Measurements from ENCODE around the gene KBTBD7. TPM values are rescaled to one million over a fixed set of nuclear protein-coding genes. Genes with fewer than 3 reads are reported as not detected.
"Not testable (repeated sequence)": the region's sequence is repeated elsewhere in the genome, so short reads cannot be mapped to it uniquely, and the experiment has no call there.

KBTBD7 gene
- total RNA-seq, 1 donor from 2014 or later: 2.1 TPM

DNA sequence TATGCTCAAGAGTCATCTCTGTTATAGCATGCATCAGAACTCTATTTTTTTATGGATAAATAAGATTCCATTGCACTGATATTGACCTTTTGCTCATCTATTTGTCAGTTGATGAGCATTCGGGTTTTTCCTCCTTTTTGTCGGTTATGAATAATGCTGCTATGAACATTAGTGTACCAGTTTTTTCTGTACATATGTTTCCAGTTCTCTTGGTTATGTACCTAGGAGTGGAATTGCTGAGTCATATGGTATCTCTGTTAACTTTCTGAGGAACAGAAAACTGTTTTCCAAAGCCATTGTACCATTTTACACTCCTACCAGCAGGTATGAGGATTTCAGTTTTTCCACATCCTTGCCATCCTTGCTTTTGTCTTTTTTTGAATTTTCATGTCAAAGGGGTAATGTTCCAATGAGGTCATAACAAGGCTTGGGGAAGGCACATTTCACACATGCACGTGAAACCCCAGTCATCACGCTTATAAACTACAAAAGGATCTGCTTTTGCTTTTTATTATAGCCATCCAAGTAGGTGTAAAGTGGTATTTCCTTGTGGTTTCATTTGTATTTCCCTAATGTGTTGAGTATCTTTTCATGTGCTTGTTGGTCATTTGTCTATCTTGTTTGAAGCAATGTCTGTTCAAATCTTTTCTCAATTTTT, 14.6 kb downstream of the KBTBD7 start:
- Histone ChIP-seq H3K27ac (no peak overlapping the region), H3K4me3 (no peak overlapping the region), H3K27me3 (no peaks in the 10 kb centered on the region), H3K9me3 (peaks cover 0 to 10% of the 10 kb centered on the region in 2 donors), H3K4me1 (no peaks in the 10 kb centered on the region), H3K36me3 (no peaks in the 10 kb centered on the region)
- DNase-seq (ENCODE audit: low spot score in 2 of 2): no peak
- TF ChIP-seq, protein P1, sequence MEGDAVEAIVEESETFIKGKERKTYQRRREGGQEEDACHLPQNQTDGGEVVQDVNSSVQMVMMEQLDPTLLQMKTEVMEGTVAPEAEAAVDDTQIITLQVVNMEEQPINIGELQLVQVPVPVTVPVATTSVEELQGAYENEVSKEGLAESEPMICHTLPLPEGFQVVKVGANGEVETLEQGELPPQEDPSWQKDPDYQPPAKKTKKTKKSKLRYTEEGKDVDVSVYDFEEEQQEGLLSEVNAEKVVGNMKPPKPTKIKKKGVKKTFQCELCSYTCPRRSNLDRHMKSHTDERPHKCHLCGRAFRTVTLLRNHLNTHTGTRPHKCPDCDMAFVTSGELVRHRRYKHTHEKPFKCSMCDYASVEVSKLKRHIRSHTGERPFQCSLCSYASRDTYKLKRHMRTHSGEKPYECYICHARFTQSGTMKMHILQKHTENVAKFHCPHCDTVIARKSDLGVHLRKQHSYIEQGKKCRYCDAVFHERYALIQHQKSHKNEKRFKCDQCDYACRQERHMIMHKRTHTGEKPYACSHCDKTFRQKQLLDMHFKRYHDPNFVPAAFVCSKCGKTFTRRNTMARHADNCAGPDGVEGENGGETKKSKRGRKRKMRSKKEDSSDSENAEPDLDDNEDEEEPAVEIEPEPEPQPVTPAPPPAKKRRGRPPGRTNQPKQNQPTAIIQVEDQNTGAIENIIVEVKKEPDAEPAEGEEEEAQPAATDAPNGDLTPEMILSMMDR (IDR thresholded peaks at IDR 0.05): no peak
- intact Hi-C loops (cut with DNase I): no loop called here

DNA sequence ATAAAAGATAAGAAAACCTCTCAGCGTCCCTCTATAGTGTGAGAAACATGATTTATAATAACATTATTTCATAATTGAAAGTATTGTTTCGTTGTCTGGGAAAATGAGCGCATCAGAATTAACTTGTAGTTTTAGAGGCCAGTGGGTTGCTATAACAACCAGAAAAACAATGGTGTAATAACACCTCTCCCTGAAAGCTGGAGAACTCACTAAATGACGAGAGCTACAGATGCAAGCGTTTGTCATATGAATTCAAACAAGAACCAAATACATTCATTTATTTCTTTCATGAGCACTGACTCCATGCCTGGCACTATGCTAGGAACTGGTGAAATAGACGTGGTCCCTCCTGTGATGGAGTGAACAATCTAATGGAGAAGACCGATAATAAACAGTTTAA, 16.3 kb downstream of the KBTBD7 start:
- Histone ChIP-seq H3K27ac (no peak overlapping the region), H3K36me3 (no peaks in the 10 kb centered on the region), H3K27me3 (no peaks in the 10 kb centered on the region), H3K4me1 (no peaks in the 10 kb centered on the region), H3K4me3 (no peak overlapping the region), H3K9me3 (peaks cover 0 to 10% of the 10 kb centered on the region in 2 donors)
- TF ChIP-seq, protein P1 (IDR thresholded peaks at IDR 0.05): no peak
- intact Hi-C loops (cut with DNase I): no loop called here
- no peak for DNase-seq (ENCODE audit: low spot score in 2 of 2)

DNA sequence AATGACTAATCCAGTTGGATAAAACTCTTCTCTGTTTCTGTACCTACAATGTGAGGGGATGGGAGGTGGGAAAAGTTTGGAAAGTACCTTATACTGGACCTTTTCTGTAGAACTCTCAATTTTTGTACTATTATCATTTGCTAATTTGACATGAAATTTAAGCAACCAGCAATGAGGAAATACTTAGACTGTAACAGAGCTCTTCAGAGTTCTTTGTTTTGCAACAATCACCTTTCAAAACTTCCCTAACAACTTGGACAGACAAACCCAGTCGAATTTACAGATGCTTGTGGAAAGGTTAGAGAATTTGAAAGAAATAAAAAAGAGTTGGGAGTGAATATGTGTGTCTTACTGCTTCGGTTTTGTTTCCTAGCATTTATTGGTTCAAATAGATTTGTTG, 16.8 kb downstream of the KBTBD7 start:
- intact Hi-C loops (cut with DNase I): no loop called here
- no peak overlapping the region for H3K27ac ChIP-seq

DNA sequence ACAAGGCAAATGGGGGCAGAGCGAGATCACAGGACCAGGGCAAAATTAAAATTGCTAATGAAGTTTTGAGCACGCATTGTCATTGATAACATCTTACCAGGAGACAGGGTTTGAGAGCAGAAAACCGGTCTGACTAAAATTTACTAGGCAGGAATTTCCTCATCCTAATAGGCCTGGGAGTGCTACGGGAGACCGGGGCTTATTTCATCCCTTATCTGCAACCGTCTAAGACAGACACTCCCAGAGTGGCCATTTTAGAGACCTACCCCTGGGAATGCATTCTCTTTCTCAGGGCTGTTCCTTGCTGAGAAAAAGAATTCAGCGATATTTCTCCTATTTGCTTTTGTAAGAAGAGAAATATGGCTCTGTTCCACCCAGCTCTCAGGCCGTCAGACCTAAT, 18.8 kb downstream of the KBTBD7 start:
- H3K4me1 ChIP-seq; H3K4me3 ChIP-seq; H3K36me3 ChIP-seq; DNase-seq (ENCODE audit: low spot score in 2 of 2); H3K27me3 ChIP-seq; H3K27ac ChIP-seq; intact Hi-C loops (cut with DNase I): not testable (repeated sequence)
- H3K9me3 ChIP-seq: peaks cover 0 to 10% of the 10 kb centered on the region in 2 donors

More for the DNA sequence above, 16.8 kb downstream of the KBTBD7 start:
- TF ChIP-seq, protein P1 (IDR thresholded peaks at IDR 0.05): no peak
- Histone ChIP-seq H3K4me3 (no peak overlapping the region), H3K9me3 (peaks cover 0 to 10% of the 10 kb centered on the region in 2 donors), H3K4me1 (no peaks in the 10 kb centered on the region), H3K27me3 (no peaks in the 10 kb centered on the region), H3K36me3 (no peaks in the 10 kb centered on the region)
- no peak for DNase-seq (ENCODE audit: low spot score in 2 of 2)

DNA sequence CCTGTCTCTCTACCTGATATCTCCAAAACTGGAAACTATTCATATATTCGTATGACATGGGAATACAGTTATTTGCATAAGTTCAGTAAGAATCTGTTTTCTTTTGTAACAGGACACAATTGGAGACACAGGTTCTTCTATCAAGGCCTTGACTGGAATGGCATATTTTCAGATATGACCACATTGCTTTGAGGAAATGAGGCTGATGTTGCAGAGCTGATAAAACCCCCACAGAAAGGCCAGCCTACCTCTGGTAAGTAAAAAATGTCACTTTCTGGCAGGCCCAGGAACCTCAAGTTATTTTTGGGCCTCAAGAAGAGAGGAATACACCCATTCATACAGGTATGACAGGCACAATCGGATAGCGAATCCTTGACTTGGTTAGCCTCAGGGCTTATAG, 32.2 kb downstream of the KBTBD7 start:
- no peak overlapping the region for H3K27ac ChIP-seq
- H3K9me3 ChIP-seq: no peaks in the 10 kb centered on the region
- no peaks in the 10 kb centered on the region for H3K27me3 ChIP-seq
- H3K4me1 ChIP-seq: no peaks in the 10 kb centered on the region
- intact Hi-C loops (cut with DNase I): no loop called here
- H3K4me3 ChIP-seq: no peak overlapping the region
- no peak for DNase-seq (ENCODE audit: low spot score in 2 of 2)
- TF ChIP-seq, protein P1 (IDR thresholded peaks at IDR 0.05): no peak
- no peaks in the 10 kb centered on the region for H3K36me3 ChIP-seq

DNA sequence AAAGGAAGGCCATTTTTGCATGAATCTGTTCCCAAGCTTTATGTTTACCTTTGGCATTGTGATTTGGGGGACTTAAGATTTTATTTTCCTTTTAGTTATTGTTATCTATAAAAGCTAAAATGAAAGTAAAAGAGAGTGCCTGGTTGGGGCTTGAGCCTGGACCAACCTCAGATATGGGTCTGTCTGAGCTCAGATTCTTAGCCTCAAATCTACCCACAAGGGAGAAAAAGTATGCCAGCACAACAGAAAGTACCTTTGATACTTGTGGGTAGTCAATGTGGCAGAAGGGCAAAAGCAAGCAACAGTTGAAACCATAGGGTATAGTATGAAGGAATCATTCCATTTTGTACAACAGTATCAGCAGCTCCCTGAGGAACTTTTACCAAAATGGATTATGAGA, 35.2 kb downstream of the KBTBD7 start:
- H3K9me3 ChIP-seq: no peaks in the 10 kb centered on the region
- DNase-seq (ENCODE audit: low spot score in 2 of 2): no peak
- intact Hi-C loops (cut with DNase I): no loop called here
- no peaks in the 10 kb centered on the region for H3K36me3 ChIP-seq
- H3K27ac ChIP-seq: no peak overlapping the region
- H3K4me3 ChIP-seq: no peak overlapping the region
- no peaks in the 10 kb centered on the region for H3K4me1 ChIP-seq
- TF ChIP-seq, protein P1 (IDR thresholded peaks at IDR 0.05): no peak
- no peaks in the 10 kb centered on the region for H3K27me3 ChIP-seq
